Thyroid gland (tissue), 4 donors: ENCODE measurements around the gene CLEC4C. TPM values are rescaled to one million over a fixed set of nuclear protein-coding genes. Genes with fewer than 3 reads are reported as not detected.
"Not testable (repeated sequence)": the region's sequence is repeated elsewhere in the genome, so short reads cannot be mapped to it uniquely, and the experiment has no call there.

Experiments
- DNase-seq, 2 donors: peaks; one replicate each; pipeline ENCODE4 v3.0.0-alpha.2; 2019
- H3K27ac ChIP-seq, 3 donors: fragments of 200-600 bp; sonication (generic); 1 replicate in 2 of 3; 2 replicates in 1 of 3; pipeline ENCODE4 v1.5.1; 2016 to 2019; ENCODE audit warnings: mild to moderate bottlenecking in 1 of 3, moderate library complexity in 1 of 3
- H3K27me3 ChIP-seq: fragments of 200-600 bp; sonication (generic); one replicate; pipeline ENCODE4 v1.5.1; 2019
- H3K36me3 ChIP-seq, 2 donors: fragments of 200-600 bp; sonication (generic); one replicate each; pipeline ENCODE4 v1.5.1; 2016 to 2019
- H3K4me1 ChIP-seq, 2 donors: fragments of 200-600 bp; sonication (generic); one replicate each; pipeline ENCODE4 v1.5.1; 2017 to 2019
- H3K4me3 ChIP-seq, 3 donors: fragments of 200-600 bp; sonication (generic); replicated peaks in 1 of 3; 1 replicate in 2 of 3; 2 replicates in 1 of 3; pipeline ENCODE4 v1.5.1; 2016; ENCODE audit warnings: mild to moderate bottlenecking in 1 of 3
- H3K9me3 ChIP-seq: fragments of 200-600 bp; sonication (generic); one replicate; pipeline ENCODE4 v1.5.1; 2017
- POLR2A ChIP-seq, 2 donors: fragments of 450-650 bp; IDR thresholded peaks; one replicate each; pipeline ENCODE4 v1.6.1; 2017; ENCODE audit warnings: antibody characterized with exemption in 2 of 2, mild to moderate bottlenecking in 2 of 2, moderate library complexity in 1 of 2
- WGBS, 2 donors: methylation state at CpG; one replicate each; pipeline ENCODE4 v1.1.5; 2017; 5-methylcytosine and 5-hydroxymethylcytosine counted together
- intact Hi-C: fragments of 100-400 bp; cut with DNase I; formaldehyde crosslinking; loops from one replicate; pipeline ENCODE4 v1.15.1; 2023
- total RNA-seq, 4 donors: library from RNA; depleted of rRNA; stranded (reverse); fragments of >200 nt; gene quantifications; one replicate each; pipeline ENCODE4 v1.2.3, GENCODE V29; 2016
- TF ChIP-seq, protein P1 (sequence below), 6 experiments: fragments of 200-600 bp in 3 of 6; fragments of 450-650 bp in 3 of 6; sonication (generic) in 3 of 6; IDR thresholded peaks; one replicate each; pipeline ENCODE4 v1.5.1; 2016 to 2019; ENCODE audit warnings: antibody characterized with exemption in 6 of 6, mild to moderate bottlenecking in 2 of 6, inconsistent platforms in 1 of 6, moderate library complexity in 1 of 6

Gene CLEC4C
- total RNA-seq, 4 donors from 2014 or later, result not detected

GRCh38 chr12:7784701-7785100, 37.5 kb upstream of the CLEC4C start:
- Histone ChIP-seq H3K4me3 (no peak overlapping the region), H3K27me3 (no peaks in the 10 kb centered on the region), H3K9me3 (no peaks in the 10 kb centered on the region), H3K36me3 (no peaks in the 10 kb centered on the region), H3K27ac (no peak overlapping the region), H3K4me1 (no peaks in the 10 kb centered on the region)
- DNase-seq, result no peak
- intact Hi-C loops, result no loop called here
- TF ChIP-seq POLR2A (IDR thresholded peaks at IDR 0.05), result no peak
- TF ChIP-seq, protein P1, sequence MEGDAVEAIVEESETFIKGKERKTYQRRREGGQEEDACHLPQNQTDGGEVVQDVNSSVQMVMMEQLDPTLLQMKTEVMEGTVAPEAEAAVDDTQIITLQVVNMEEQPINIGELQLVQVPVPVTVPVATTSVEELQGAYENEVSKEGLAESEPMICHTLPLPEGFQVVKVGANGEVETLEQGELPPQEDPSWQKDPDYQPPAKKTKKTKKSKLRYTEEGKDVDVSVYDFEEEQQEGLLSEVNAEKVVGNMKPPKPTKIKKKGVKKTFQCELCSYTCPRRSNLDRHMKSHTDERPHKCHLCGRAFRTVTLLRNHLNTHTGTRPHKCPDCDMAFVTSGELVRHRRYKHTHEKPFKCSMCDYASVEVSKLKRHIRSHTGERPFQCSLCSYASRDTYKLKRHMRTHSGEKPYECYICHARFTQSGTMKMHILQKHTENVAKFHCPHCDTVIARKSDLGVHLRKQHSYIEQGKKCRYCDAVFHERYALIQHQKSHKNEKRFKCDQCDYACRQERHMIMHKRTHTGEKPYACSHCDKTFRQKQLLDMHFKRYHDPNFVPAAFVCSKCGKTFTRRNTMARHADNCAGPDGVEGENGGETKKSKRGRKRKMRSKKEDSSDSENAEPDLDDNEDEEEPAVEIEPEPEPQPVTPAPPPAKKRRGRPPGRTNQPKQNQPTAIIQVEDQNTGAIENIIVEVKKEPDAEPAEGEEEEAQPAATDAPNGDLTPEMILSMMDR (IDR thresholded peaks at IDR 0.05), result no peak
- 60 to 71% methylated on average over 2 of the region's 2 CpGs for WGBS, 2 donors

DNA sequence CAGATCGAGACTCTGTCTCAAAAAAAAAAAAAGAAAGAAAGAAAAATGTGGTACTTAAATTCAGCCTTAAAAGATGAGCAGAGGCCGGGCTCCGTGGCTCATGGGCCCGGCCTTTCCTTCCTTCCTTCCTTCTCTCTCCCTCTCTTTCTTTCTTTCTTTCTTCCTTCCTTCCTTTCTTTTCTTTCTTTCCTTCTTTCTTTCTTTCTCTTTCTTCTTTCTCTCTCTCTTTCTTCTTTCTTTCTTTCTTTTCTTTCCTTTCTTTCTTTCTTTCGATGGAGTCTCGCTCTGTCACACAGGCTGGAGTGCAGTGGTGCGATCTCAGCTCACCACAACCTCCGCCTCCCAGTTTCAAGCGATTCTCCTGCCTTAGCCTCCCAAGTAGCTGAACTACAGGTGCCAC, 36.3 kb upstream of the CLEC4C start:
- H3K9me3 ChIP-seq, H3K27ac ChIP-seq, H3K4me1 ChIP-seq, intact Hi-C loops, DNase-seq, H3K4me3 ChIP-seq, H3K27me3 ChIP-seq, H3K36me3 ChIP-seq: not testable (repeated sequence)
- 87 to 88% methylated on average over 9 of the region's 9 CpGs for WGBS, 2 donors

DNA sequence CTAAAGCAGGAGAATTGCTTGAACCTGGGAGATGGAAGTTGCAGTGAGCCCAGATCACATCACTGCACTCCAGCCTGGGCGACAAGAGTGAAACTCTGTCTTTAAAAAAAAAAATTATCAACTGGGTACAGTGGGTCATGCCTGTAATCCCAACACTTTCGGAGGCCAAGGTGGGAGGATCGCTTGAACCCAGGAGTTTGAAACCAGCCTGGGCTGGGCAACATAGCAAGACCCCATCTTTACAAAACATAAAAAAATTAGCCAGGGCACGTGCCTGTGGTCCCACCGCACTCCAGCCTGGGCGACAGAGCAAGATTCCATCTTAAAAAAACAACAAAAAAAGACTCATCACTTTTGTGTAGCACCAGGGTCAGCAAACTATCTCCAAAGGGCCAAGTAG, 34.9 kb upstream of the CLEC4C start:
- no peak for DNase-seq
- H3K9me3 ChIP-seq, result no peaks in the 10 kb centered on the region
- no peaks in the 10 kb centered on the region for H3K27me3 ChIP-seq
- H3K27ac ChIP-seq, result no peak overlapping the region
- WGBS, 2 donors, result 93 to 95% methylated on average over 6 of the region's 6 CpGs
- no peak for TF ChIP-seq POLR2A (IDR thresholded peaks at IDR 0.05)
- TF ChIP-seq, protein P1 (IDR thresholded peaks at IDR 0.05), result no peak
- H3K36me3 ChIP-seq, result no peaks in the 10 kb centered on the region
- intact Hi-C loops, result no loop called here
- no peaks in the 10 kb centered on the region for H3K4me1 ChIP-seq
- H3K4me3 ChIP-seq, result no peak overlapping the region

DNA sequence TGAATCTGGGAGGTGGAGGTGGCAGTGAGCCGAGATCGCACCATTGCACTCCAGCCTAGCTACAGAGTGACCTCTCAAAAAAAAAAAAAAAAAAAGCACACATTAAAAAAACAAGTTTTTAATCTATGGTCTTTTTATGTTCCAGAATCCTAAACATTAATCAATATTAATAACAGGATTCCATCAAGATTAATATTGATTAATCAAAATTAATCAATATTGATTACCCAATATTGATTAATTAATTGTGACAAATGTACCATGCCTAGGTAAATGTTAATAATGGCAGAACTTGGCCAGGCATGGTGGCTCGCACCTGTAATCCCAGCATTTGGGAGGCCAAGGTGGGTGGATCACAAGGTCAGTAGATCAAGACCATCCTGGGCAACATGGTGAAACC, 34.1 kb upstream of the CLEC4C start:
- Histone ChIP-seq H3K4me3 (no peak overlapping the region), H3K36me3 (no peaks in the 10 kb centered on the region), H3K4me1 (no peaks in the 10 kb centered on the region), H3K27ac (no peak overlapping the region), H3K27me3 (no peaks in the 10 kb centered on the region), H3K9me3 (no peaks in the 10 kb centered on the region)
- intact Hi-C loops, result no loop called here
- 69 to 81% methylated on average over 3 of the region's 3 CpGs for WGBS, 2 donors
- TF ChIP-seq, protein P1 (IDR thresholded peaks at IDR 0.05), result no peak
- no peak for TF ChIP-seq POLR2A (IDR thresholded peaks at IDR 0.05)
- no peak for DNase-seq

GRCh38 chr12:7769999-7770398, 22.8 kb upstream of the CLEC4C start:
- TF ChIP-seq, protein P1 (IDR thresholded peaks at IDR 0.05), result no peak
- TF ChIP-seq POLR2A (IDR thresholded peaks at IDR 0.05), result no peak
- no peaks in the 10 kb centered on the region for H3K27me3 ChIP-seq
- no peak overlapping the region for H3K4me3 ChIP-seq
- H3K36me3 ChIP-seq, result no peaks in the 10 kb centered on the region
- DNase-seq, result no peak
- WGBS, 2 donors, result 68% methylated on average over 3 of the region's 3 CpGs
- H3K9me3 ChIP-seq, result no peaks in the 10 kb centered on the region
- no peaks in the 10 kb centered on the region for H3K4me1 ChIP-seq
- intact Hi-C loops, result no loop called here
- no peak overlapping the region for H3K27ac ChIP-seq

GRCh38 chr12:7758766-7759140, 11.6 kb upstream of the CLEC4C start:
- WGBS, 2 donors, result 56 to 59% methylated on average over 9 of the region's 9 CpGs
- intact Hi-C loops, result no loop called here

More at GRCh38 chr12:7758766-7759140, 11.6 kb upstream of the CLEC4C start:
- H3K4me3 ChIP-seq, result no peak overlapping the region
- H3K36me3 ChIP-seq, result no peaks in the 10 kb centered on the region
- DNase-seq, result no peak
- H3K4me1 ChIP-seq, result no peaks in the 10 kb centered on the region
- H3K27me3 ChIP-seq, result no peaks in the 10 kb centered on the region
- no peak for TF ChIP-seq POLR2A (IDR thresholded peaks at IDR 0.05)
- TF ChIP-seq, protein P1 (IDR thresholded peaks at IDR 0.05), result no peak
- no peak overlapping the region for H3K27ac ChIP-seq
- no peaks in the 10 kb centered on the region for H3K9me3 ChIP-seq
